Measurements from ENCODE around the gene PRDM15. TPM values are rescaled to one million over a fixed set of nuclear protein-coding genes. Genes with fewer than 3 reads are reported as not detected.

The PRDM15 gene
- total RNA-seq, 1 experiment from 2014 or later = 9.8 TPM

GRCh38 chr21:41928621-41929220 lies 49.6 kb upstream of the PRDM15 start:
- ChIA-PET POLR2A (no interaction called here), RAD21 (ENCODE audit: low non-redundant PET in 1 of 2, low total read pairs in 2 of 2, uncharacterized antibody in 2 of 2, unreplicated experiment in 2 of 2) (no interaction called here), CTCF (no interaction called here)
- H3K4me2 ChIP-seq (ENCODE audit: low read length) = no peak overlapping the region
- H3K9ac ChIP-seq (ENCODE audit: low read length) = no peak overlapping the region
- DNase-seq (ENCODE audit: low read depth, low spot score) (no peak), ATAC-seq (no peak)
- H3K36me3 ChIP-seq (ENCODE audit: control insufficient read depth in 1 of 2, insufficient read depth in 2 of 2, low read length in 2 of 2) = no peaks in the 10 kb centered on the region; a peak in 1 of 4 replicates
- H2AFZ ChIP-seq (ENCODE audit: low read depth, low read length, poor library complexity, severe bottlenecking) = no peak overlapping the region
- no peak overlapping the region for H3K27ac ChIP-seq (ENCODE audit: low read depth, low read length)
- intact Hi-C loops (cut with micrococcal nuclease) = no loop called here
- peaks cover 30 to 36% of the 10 kb centered on the region in 2 experiments for H3K4me1 ChIP-seq (ENCODE audit: control insufficient read depth in 1 of 2, insufficient read depth in 2 of 2, low read length in 2 of 2)
- BruUV-seq (replicated peaks) = no TSS peak
- TF ChIP-seq EZH2 (IDR thresholded peaks at IDR 0.05) (no peak), RAD21 (IDR thresholded peaks at IDR 0.05; ENCODE audit: low read depth) (no peak), POLR2AphosphoS5 (IDR thresholded peaks at IDR 0.05; ENCODE audit: low read depth, low read length) (no peak), EGR1 (IDR thresholded peaks at IDR 0.05; ENCODE audit: low read depth) (no peak), JUND (IDR thresholded peaks at IDR 0.05) (no peak), EZH2phosphoT487 (IDR thresholded peaks at IDR 0.05; ENCODE audit: borderline replicate concordance) (no peak), SIN3A (IDR thresholded peaks at IDR 0.05; ENCODE audit: low read depth) (no peak), SP1 (IDR thresholded peaks at IDR 0.05; ENCODE audit: low read depth) (no peak), ZNF274 (IDR thresholded peaks at IDR 0.05; ENCODE audit: low read depth, low read length) (no peak)
- TF ChIP-seq, protein P1, sequence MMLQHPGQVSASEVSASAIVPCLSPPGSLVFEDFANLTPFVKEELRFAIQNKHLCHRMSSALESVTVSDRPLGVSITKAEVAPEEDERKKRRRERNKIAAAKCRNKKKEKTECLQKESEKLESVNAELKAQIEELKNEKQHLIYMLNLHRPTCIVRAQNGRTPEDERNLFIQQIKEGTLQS (IDR thresholded peaks at IDR 0.05) = no peak
- TF ChIP-seq, protein P2, sequence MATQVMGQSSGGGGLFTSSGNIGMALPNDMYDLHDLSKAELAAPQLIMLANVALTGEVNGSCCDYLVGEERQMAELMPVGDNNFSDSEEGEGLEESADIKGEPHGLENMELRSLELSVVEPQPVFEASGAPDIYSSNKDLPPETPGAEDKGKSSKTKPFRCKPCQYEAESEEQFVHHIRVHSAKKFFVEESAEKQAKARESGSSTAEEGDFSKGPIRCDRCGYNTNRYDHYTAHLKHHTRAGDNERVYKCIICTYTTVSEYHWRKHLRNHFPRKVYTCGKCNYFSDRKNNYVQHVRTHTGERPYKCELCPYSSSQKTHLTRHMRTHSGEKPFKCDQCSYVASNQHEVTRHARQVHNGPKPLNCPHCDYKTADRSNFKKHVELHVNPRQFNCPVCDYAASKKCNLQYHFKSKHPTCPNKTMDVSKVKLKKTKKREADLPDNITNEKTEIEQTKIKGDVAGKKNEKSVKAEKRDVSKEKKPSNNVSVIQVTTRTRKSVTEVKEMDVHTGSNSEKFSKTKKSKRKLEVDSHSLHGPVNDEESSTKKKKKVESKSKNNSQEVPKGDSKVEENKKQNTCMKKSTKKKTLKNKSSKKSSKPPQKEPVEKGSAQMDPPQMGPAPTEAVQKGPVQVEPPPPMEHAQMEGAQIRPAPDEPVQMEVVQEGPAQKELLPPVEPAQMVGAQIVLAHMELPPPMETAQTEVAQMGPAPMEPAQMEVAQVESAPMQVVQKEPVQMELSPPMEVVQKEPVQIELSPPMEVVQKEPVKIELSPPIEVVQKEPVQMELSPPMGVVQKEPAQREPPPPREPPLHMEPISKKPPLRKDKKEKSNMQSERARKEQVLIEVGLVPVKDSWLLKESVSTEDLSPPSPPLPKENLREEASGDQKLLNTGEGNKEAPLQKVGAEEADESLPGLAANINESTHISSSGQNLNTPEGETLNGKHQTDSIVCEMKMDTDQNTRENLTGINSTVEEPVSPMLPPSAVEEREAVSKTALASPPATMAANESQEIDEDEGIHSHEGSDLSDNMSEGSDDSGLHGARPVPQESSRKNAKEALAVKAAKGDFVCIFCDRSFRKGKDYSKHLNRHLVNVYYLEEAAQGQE (IDR thresholded peaks at IDR 0.05; ENCODE audit: low read depth) = no peak
- no peaks in the 10 kb centered on the region for H3K9me2 ChIP-seq (ENCODE audit: insufficient read depth)
- H4K20me1 ChIP-seq (ENCODE audit: insufficient read depth) = no peaks in the 10 kb centered on the region
- no peaks in the 10 kb centered on the region for H3K27me3 ChIP-seq (ENCODE audit: insufficient read depth, low read length)
- H3K79me2 ChIP-seq (ENCODE audit: insufficient read depth, low read length) = peaks cover 15% of the 10 kb centered on the region; the same call in 1 of the 2 replicates
- no peaks in the 10 kb centered on the region for H3K9me3 ChIP-seq (ENCODE audit: control insufficient read depth in 1 of 2, insufficient read depth in 1 of 2, low read depth in 1 of 2, low read length in 2 of 2)
- no peak overlapping the region for H3K4me3 ChIP-seq (replicated peaks in 1 of 2; ENCODE audit: low read depth in 1 of 2, low read length in 2 of 2)
